DOHH2 (cell line): ENCODE results near the gene PPCDC.

Experiments used
- EZH2phosphoT487 ChIP-seq: fragments of 200-600 bp; sonication (generic); IDR thresholded peaks from 2 replicates; pipeline ENCODE4 v1.6.1; 2017; ENCODE audit warnings: borderline replicate concordance, mild to moderate bottlenecking, antibody characterized with exemption, low read length, moderate library complexity, mixed read lengths
- TF ChIP-seq, protein P1 (sequence below): fragments of 200-600 bp; sonication (generic); IDR thresholded peaks from one replicate; pipeline ENCODE4 v1.5.1; 2014; ENCODE audit warnings: antibody characterized with exemption, mild to moderate bottlenecking, low read depth, low read length; ENCODE audit not compliant: poor library complexity, severe bottlenecking

GRCh38 chr15:75048394-75048793, 25.0 kb downstream of the PPCDC start:
- TF ChIP-seq, protein P1, sequence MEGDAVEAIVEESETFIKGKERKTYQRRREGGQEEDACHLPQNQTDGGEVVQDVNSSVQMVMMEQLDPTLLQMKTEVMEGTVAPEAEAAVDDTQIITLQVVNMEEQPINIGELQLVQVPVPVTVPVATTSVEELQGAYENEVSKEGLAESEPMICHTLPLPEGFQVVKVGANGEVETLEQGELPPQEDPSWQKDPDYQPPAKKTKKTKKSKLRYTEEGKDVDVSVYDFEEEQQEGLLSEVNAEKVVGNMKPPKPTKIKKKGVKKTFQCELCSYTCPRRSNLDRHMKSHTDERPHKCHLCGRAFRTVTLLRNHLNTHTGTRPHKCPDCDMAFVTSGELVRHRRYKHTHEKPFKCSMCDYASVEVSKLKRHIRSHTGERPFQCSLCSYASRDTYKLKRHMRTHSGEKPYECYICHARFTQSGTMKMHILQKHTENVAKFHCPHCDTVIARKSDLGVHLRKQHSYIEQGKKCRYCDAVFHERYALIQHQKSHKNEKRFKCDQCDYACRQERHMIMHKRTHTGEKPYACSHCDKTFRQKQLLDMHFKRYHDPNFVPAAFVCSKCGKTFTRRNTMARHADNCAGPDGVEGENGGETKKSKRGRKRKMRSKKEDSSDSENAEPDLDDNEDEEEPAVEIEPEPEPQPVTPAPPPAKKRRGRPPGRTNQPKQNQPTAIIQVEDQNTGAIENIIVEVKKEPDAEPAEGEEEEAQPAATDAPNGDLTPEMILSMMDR: no peak
- TF ChIP-seq EZH2phosphoT487: no peak
